Measurements from ENCODE around the gene TMEM51.

The TMEM51 gene

DNA sequence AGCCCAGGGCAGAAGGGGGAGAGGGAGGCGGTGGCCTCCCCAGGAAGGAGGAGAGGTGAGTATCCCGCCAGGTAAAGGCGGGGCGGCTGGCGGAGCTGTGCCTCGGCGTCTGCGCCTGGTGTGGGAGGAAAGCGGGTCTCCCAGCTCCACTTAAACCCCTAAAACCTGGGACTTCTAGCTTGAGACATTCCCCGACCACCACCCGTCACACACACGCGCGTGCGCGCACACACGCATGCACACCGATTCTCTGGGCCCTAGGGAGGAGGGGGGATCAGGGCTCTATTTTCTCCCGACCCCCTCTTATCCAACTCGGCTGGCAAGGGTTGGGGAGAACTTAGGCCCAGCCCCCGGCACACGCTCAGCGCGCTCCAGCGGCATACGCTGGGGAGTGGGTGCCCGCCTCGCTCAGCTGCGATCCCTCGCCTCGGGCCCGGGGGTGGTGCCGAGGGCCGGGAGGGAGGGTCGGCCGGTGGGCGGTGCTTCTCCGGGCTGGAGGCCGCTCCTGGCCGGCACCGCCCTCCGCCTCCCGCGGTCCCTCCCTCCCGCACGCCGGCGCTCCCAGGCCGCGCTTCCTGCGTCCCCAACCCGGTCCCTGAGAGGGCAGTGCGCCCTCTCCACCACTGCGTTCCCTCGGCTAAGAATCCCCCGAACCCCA lies at the start of gene TMEM51:
TMEM51 (plus strand) TSS at position 564 of the 658 bp plus-strand sequence. CDS start 61,341 bp downstream, outside the sequence.
- DNase-seq: no peak

DNA sequence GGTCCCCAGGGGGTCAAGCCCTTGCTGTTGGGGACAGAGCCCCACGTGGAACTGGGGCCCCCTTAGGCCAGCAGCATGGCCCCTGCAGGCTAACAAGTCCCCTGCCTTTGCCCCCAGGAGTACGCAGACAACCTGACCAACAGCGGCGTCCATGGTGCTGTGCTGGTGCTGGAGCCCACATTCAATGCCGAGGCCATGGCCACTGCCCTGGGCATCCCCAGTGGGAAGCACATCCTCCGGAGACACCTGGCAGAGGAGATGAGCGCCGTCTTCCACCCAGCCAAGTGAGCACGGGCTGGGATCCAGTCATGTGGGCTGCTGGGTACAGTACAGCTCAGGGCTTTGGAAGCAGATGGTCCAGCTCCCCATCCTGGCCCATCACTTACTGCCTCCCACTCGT lies 49.6 kb upstream of the TMEM51 start:
- DNase-seq: no peak

DNA sequence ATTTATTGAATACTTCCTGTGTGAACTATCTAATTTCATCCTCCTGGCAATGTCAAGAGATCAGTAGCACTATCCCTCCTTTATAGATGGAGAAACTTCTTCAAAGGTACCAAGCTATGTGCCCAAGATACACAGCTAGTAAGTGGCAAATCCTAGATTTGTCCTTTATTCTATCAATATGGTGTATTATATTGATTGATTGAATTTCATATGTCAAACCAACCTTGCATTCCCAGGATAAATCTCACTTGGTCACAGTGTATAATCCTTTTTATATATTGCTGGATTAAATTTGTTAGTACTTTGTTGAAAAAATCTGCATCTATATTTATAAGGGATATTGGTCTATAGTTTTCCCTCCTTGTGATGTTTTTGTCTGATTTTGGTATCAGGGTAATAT lies 48.8 kb upstream of the TMEM51 start:
- DNase-seq: no peak

DNA sequence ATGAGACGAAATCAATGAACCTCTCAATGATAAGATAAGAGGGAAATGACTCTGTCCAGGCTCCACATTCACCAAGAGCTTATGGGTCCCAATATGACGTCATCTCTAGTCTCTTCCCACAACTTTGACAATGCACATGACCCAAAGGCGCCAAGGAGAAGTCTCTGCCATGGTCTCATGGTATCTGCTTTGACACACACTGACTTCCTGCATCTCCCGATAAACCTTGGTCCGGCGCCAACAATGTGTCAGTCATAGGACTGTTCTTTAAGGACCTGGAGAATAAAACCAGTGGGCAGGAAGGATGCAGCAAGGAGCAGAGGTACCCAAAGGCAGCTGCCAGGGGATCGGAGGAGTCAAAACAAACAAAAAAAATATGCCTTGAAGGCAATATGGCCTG lies 46.9 kb upstream of the TMEM51 start:
- DNase-seq: no peak

DNA sequence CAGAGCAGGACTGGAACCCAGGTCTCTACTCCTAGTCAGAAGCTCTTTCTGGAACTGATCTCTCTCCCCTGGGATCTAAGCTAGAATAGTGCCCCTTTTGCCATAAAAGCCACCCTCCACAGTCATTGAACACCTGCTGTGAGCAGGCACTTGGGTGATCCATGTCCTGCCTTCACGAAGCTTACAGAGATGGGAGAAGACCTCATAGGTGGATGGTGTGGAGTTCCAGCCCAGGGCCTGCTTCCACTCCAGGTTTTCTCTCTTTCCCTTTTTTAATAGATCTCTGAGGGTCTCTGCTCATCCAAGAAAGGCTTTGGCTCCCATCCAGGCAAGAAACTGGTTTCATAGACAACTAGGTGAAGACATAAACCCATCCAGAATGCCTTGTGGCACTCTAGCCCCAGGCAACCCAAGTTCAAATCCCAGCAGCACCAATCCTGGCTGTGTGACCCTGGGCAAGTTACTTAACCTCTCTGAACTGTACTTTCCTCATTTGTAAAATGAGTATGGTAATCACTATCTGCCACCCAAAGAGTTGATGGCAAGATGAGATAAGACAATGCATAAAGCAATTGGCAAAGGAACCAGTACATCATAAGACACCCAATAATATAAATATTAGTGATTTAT lies 46.4 kb upstream of the TMEM51 start:
- no peak for DNase-seq

GRCh38 chr1:15107911-15108310 lies 45.6 kb upstream of the TMEM51 start:
- DNase-seq: no peak

DNA sequence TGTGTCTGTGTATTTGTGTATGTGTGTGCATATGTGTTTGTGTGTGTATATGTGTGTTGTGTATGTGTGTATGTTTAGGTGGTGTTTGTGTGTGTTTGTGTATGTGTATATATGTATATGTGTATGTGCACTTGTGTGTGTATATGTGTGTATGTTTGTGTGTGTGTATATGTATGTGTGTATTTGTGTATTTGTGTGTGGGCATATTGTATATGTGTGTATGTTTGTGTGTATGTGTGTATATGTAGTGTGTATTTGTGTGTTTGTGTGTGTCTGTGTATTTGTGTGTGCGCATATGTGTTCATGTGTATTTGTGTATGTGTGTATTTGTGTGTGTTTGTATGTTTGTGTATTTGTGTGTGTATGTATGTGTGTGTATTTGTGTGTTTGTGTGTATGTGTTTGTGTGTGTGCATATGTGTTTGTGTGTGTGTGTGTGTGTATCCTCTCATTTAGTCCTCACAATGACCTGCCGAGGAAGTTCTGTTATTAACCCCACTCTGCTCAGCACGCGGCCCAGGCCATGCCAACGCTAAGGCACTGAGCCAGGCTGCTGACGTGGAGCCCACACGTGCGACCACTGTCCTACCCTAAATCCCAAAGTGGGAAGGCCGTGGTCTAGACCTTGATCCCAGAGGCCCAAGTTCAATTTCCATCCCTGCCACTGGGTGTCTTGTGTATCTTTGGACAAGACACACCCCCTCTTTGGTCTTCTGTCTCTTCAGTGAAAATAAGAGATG lies 43.2 kb upstream of the TMEM51 start:
- DNase-seq: no peak

DNA sequence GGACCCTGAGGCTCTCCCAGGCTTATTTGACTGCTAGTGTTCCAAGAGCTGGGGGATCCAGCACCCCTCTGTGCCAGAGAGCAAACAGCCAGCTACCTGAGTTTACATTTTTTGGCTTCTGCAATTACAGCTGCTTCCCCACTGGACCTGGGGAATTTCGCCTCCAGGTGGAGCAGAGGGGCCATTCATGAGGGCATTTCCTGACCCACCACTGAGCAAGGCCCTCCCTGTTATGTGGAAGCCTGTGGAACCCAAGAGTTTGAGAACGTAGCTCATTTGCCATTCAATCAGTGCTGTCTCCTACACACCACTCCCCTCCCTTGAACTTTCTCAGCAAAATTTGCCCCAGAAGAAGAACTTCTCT lies 42.7 kb upstream of the TMEM51 start:
- DNase-seq: no peak

- DNase-seq: no peak
Measured at GRCh38 chr1:15113146-15113545, 40.4 kb upstream of the TMEM51 start.

- DNase-seq: no peak
Measured at GRCh38 chr1:15114884-15115283, 38.7 kb upstream of the TMEM51 start.

DNA sequence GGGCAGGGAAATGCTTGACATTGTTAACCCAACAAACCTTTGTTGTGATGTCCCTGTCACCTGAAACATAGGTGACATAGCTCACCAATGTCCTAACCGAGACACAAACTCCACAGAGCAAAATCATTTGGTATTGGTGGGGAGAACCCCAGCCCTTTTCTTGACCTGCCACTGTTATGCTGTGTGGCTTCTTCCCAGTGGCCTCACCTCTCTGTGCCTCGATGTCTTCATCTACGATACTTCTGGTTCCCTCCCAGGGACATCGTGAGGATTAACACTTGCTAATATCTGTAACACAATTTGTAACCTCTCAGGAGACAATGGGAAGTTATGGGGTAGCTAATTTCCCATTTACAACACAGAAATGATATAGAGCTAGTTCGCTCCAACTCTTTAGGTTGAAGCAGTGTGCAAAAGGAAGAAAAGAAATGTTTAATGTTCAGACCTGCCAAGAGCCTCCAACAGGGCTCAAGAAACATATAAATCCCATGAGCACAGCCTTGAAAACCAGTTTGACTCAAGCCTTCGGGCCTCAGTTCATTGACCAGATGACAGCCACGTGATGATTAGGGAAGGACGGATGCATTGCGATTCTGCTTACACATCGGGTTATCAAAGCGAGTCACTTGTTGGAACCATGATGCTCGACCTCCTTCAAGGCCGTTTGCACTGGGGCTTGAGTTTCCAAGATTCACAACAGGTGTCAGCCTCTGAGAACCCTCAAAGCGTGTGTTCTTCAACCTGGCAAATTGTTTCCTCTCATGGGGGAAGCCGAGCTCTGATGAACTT lies 37.8 kb upstream of the TMEM51 start:
- DNase-seq: no peak

DNA sequence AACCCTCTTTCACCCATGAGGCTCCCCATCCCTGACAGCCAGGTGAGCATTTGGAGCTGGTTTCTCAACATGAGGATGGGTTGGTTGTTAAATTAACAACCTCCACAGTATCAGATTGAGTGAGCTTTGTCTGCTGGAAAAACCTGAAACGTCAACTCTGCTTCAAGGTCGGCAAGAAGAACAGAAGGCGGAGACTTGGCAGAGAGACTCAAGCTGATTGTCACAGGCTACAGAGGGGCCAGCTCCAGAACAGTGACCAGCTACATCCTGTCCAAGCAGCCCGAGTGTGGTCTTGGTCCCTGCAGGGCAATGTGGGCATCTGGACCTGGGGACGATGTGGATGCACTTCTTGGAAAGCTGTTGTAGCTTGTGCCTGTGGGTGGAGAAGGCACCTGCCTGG lies 36.6 kb upstream of the TMEM51 start:
- DNase-seq: no peak

GRCh38 chr1:15117671-15118325 lies 35.7 kb upstream of the TMEM51 start:
- DNase-seq: no peak

GRCh38 chr1:15118579-15118978 lies 35.0 kb upstream of the TMEM51 start:
- no peak for DNase-seq

DNA sequence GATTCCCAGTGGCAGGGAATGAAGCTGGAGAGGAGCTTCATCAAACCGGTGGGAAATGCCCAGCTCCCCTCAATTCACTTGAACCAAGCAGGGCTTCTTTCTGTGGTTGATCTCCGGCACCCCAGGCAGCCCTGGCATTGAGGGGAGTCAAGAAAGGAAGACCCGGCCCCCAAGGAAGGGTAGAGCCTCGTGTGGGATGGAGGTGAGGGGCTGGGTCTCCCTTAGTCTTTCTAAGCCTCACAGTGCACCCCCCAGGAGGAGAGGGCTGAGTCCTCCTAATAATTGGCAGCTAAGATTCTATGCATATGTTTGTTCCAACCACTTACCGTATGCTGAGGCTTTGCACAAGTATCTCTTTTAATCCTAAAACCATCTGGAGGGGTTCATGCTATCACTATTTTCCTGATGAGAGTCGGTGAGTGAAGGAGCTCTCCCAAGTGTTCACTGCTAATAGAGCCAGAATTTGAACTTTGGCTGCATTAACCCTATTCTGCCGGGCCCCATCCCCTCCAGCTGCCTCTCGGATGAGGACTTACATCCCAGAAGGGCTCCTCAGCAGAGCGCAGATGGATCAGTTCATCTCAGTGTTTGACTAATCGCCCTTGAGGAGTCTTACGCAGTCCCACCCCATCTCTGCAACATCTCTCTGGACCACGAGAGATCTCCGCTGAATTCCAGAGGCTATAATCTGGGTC lies 33.1 kb upstream of the TMEM51 start:
- no peak for DNase-seq

- DNase-seq: no peak
Measured at GRCh38 chr1:15122331-15122730, 31.2 kb upstream of the TMEM51 start.

DNA sequence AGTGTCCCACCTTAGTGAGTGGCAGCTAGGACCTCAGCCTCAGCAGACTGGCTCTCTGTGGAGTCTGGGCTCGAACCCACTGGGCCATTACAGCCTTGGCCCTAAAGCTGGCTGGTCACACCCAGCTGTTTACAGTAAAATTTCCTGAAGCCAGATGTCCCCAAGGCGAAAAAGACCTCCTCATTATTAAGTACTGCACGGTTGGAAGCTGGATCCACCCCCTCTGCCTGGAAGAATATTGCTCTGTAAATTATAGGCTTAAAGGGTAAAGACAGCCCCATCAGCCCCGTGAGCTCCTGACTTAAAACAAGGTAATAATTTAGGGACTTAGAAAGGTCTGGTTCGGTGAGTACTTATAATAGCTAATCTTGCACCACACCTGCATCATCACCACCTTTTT lies 30.3 kb upstream of the TMEM51 start:
- no peak for DNase-seq

DNA sequence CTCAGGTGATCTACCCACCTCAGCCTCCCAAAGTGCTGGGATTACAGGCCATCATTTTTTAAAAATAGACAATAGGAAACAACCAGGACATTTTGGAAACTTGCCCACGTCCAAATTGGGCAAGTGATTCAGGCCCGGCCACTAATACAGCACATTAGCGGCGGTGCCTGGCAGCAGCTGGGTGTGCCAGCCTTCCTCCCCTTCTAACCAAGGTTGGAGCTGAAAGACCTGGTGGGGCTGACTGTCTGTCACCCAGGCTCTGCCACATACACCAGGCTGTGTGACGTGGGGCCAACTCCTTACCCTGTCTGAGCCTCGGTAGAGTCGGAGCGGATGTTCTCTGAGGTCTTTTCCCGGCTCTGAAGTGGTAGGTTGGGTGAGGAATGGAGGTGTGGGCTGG lies 29.6 kb upstream of the TMEM51 start:
- DNase-seq: no peak

DNA sequence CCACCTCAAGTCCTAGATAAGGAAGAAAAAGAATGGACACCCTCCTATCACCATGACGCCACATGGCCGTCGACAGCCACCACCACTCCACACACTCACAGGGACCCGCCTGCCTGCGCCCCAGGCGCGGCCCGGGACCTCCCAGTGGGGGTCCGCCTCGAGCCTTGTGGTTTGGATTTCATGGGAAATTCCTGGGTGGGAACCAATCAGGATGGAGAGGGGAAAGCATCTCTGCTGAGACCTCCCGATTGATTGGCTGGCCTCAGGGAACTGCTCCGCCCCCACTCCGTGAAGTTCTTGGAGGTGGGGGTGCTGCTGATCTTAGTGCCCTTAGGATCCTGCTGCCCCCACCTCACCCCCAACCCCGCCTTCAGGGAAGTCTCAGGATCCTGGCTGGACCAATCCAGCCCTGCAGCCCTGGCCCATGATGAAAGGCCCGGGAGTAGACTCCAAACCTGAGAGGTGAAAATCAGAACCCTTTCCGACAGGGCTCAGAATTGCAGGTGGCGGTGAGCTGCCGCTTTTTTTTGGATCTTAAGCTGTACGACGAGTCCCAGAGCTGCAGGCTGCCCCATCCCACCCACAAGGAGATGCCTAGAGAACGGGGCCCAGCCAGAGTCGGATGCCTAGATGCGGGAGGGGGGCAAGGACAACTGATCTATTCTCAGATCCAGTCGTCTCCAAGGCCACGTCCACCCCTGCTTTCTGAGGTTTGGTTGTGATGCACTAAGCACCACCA lies 29.0 kb upstream of the TMEM51 start:
- no peak for DNase-seq

- DNase-seq: no peak
Measured at GRCh38 chr1:15125101-15125745, 28.3 kb upstream of the TMEM51 start.

DNA sequence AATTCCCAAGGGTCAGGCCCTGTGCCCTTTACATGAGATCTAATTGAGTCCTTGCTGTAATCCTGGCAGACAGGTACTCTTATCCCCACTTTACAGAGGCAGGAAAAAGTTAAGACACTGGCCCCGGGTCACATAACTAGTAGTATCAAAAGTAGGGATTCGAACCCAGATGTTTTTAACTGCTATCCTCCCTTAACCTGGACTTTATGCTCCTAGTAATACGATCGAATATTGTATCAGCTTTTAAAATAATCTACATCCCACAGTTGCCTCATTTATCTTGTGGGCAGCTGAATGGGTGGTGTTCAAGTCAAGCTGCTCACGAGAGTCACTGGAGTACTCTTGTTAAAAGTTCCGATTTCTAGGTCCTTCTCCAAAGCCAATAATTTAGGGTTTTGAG lies 25.5 kb upstream of the TMEM51 start:
- DNase-seq: no peak
